Testis (tissue), 3 donors: ENCODE data around the gene ZNF778. TPM values are rescaled to one million over a fixed set of nuclear protein-coding genes. Genes with fewer than 3 reads are reported as not detected.
"Not testable (repeated sequence)": the region's sequence is repeated elsewhere in the genome, so short reads cannot be mapped to it uniquely, and the experiment has no call there.

Experiments
- DNase-seq: peaks from one replicate; pipeline ENCODE4 v3.0.0-alpha.2; 2019
- H3K27ac ChIP-seq, 2 donors: fragments of 200-600 bp; sonication (generic); one replicate each; pipeline ENCODE4 v1.5.1; 2019
- H3K27me3 ChIP-seq: fragments of 200-600 bp; sonication (generic); one replicate; pipeline ENCODE4 v1.5.1; 2019
- H3K36me3 ChIP-seq: fragments of 200-600 bp; sonication (generic); one replicate; pipeline ENCODE4 v1.5.1; 2017; ENCODE audit warnings: low read depth; ENCODE audit errors: missing control alignments
- H3K4me1 ChIP-seq: fragments of 200-600 bp; sonication (generic); one replicate; pipeline ENCODE4 v1.5.1; 2019
- H3K4me3 ChIP-seq, 2 donors: fragments of 200-600 bp; sonication (generic); one replicate each; pipeline ENCODE4 v1.5.1; 2017 to 2019
- H3K9me3 ChIP-seq: fragments of 200-600 bp; sonication (generic); one replicate; pipeline ENCODE4 v1.5.1; 2017
- POLR2A ChIP-seq: fragments of 450-650 bp; IDR thresholded peaks from one replicate; pipeline ENCODE4 v1.6.1; 2017; ENCODE audit warnings: antibody characterized with exemption, mild to moderate bottlenecking, moderate library complexity
- WGBS, 2 donors: methylation state at CpG; one replicate each; pipeline ENCODE4 v1.1.5; 2018; 5-methylcytosine and 5-hydroxymethylcytosine counted together
- intact Hi-C: fragments of 100-400 bp; cut with DNase I; formaldehyde crosslinking; loops from one replicate; pipeline ENCODE4 v1.15.1; 2023; ENCODE audit warnings: low total_unique reads
- polyA plus RNA-seq: library from polyadenylated mRNA; stranded (reverse); fragments of 350-450 nt; fragmentation: Illumina TruSeq; extraction: RNeasy Lipid Tissue Mini Kit (QIAGEN cat#74804); gene quantifications from one replicate; pipeline ENCODE4 v1.2.3, GENCODE V29; 2014; ENCODE audit warnings: low read depth, low replicate concordance; ENCODE audit not compliant: insufficient read depth
- total RNA-seq, 2 donors: library from RNA; depleted of rRNA; stranded (reverse); fragments of >200 nt; gene quantifications; one replicate each; pipeline ENCODE4 v1.2.3, GENCODE V29; 2016
- TF ChIP-seq, protein P1 (sequence below), 3 experiments: fragments of 450-650 bp in 2 of 3; fragments of 200-600 bp in 1 of 3; sonication (generic) in 1 of 3; IDR thresholded peaks; one replicate each; pipeline ENCODE4 v1.5.1; 2016 to 2019; ENCODE audit warnings: antibody characterized with exemption in 3 of 3, mild to moderate bottlenecking in 2 of 3, moderate library complexity in 1 of 3

Gene ZNF778
- total and polyA plus RNA-seq, 3 donors from 2014 or later, result 21.0 to 32.9 (median 29.8) TPM

DNA sequence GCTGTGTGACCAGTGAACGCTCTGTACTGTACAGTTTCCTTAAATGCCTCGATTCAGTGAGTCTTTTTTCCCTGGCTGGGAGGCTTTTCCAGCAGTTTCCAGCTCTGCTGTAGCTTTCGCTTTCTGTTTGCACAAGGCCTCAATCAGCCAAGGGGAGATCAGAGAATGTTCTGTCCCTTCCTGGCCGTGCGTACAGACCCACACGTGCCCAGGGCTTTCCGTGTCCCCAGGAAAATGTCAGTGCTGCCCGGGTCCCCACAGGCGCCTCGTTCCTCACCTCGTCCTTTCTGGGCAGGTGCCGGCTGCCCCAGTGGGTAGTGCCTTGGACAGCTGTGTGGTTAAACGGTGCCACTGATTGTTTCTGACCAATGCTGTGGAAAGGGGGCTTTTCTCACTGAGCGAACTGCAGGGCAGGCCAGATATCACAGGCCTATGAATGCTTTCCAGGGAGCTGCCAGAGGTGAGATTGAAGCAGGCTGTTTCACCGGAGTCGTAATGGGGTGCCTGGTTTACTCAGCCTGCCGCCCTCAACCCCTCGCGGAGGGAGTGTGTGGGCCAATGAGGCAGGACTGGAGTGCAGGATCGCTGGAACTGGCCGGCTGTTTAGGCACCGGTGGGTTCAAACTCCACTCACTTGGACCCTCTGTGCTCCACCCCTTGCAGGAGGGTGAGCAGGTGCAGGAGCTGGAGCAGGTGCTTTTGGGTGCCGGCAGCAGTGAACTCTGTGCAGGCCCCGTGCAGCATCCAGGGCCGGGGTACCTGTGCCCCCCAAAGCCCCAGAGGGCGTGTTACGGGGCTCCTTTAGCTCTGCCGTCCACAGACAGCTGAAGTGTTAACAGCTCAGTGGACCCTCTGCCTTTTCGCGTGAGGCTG lies 44.4 kb downstream of the ZNF778 start:
- H3K4me3 ChIP-seq, result no peak overlapping the region
- WGBS, 2 donors, result 68 to 76% methylated on average over 26 to 30 of the region's 30 CpGs
- peak; percentile 63 for DNase-seq

DNA sequence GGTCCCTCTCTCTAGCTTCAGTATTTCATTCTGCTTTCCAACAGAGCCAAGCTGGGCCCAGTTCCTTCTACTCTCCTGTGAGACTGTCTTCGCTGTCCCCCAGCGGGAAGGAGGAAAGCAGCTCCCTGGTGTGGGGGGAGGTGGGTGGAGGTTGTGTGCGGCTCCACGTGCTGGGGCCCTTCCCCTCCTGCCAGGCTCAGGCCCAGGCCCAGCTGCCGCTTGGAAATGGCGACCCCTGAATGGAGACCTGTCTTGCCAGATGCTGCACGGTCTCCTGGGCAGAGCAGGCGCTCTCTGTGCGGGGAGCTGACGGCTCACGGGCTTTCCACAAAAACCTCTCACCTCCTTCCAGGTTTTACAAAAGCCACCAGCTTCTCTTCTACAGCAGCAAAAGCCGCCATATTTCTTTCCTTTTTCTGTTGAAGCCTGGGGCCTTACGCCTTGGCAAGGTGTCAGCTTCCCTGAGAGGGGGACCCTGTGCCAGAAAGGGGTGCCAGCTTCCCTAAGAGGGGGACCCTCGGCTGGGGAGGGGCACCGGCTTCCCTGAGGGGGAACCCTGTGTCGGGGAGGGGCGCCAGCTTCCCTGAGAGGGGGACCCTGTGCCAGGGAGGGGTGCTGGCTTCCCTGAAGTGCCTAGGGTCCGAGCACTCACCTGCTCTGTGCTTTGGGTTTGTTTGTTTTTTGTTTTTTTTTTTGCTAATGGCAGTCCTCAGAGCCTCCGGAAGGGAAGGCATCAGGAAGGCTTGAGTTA lies 47.5 kb downstream of the ZNF778 start:
- Histone ChIP-seq H3K4me3 (no peak overlapping the region), H3K27me3 (no peaks in the 10 kb centered on the region), H3K27ac (no peak overlapping the region), H3K36me3 (peaks cover 2% of the 10 kb centered on the region), H3K9me3 (no peaks in the 10 kb centered on the region), H3K4me1 (peaks cover 19% of the 10 kb centered on the region)
- DNase-seq, result no peak
- intact Hi-C loops, result no loop called here
- TF ChIP-seq, protein P1, sequence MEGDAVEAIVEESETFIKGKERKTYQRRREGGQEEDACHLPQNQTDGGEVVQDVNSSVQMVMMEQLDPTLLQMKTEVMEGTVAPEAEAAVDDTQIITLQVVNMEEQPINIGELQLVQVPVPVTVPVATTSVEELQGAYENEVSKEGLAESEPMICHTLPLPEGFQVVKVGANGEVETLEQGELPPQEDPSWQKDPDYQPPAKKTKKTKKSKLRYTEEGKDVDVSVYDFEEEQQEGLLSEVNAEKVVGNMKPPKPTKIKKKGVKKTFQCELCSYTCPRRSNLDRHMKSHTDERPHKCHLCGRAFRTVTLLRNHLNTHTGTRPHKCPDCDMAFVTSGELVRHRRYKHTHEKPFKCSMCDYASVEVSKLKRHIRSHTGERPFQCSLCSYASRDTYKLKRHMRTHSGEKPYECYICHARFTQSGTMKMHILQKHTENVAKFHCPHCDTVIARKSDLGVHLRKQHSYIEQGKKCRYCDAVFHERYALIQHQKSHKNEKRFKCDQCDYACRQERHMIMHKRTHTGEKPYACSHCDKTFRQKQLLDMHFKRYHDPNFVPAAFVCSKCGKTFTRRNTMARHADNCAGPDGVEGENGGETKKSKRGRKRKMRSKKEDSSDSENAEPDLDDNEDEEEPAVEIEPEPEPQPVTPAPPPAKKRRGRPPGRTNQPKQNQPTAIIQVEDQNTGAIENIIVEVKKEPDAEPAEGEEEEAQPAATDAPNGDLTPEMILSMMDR (IDR thresholded peaks at IDR 0.05), result no peak
- no peak for TF ChIP-seq POLR2A
- 91 to 95% methylated on average over 17 to 19 of the region's 19 CpGs for WGBS, 2 donors

More for the DNA sequence above, 44.4 kb downstream of the ZNF778 start:
- Histone ChIP-seq H3K27me3 (no peaks in the 10 kb centered on the region), H3K4me1 (peaks cover 8% of the 10 kb centered on the region), H3K9me3 (no peaks in the 10 kb centered on the region), H3K27ac (peak overlapping the region; percentile 42 to 53), H3K36me3 (peaks cover 2% of the 10 kb centered on the region)
- TF ChIP-seq, protein P1 (IDR thresholded peaks at IDR 0.05), result no peak
- TF ChIP-seq POLR2A, result no peak
- intact Hi-C loops, result no loop called here

DNA sequence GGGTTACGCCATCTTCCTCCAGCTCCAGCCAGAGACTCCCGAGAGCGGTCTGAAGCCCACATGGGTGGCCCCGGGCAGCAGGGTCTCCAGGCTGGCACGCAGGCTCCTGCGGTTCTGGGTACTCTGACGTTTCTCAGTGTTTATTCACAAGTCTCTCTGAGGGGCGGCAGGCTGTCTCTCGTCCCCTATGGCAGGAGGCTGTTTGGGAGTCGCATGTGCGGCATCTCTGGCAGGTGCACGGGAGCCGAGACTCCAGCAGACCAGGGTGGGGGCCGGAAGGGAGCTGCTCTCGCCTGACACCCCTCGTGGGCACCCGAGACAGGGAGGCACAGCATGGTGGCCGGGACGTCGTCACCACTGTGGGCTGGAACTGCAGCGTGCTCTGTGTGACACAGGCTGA lies 48.1 kb downstream of the ZNF778 start:
- H3K27me3 ChIP-seq, result no peaks in the 10 kb centered on the region
- no peak for TF ChIP-seq POLR2A
- TF ChIP-seq, protein P1 (IDR thresholded peaks at IDR 0.05), result no peak
- no peak overlapping the region for H3K27ac ChIP-seq
- WGBS, 2 donors, result 85 to 94% methylated on average over 17 to 21 of the region's 21 CpGs
- intact Hi-C loops, result no loop called here
- DNase-seq, result no peak
- no peaks in the 10 kb centered on the region for H3K9me3 ChIP-seq
- peaks cover 19% of the 10 kb centered on the region for H3K4me1 ChIP-seq
- peaks cover 2% of the 10 kb centered on the region for H3K36me3 ChIP-seq
- no peak overlapping the region for H3K4me3 ChIP-seq

DNA sequence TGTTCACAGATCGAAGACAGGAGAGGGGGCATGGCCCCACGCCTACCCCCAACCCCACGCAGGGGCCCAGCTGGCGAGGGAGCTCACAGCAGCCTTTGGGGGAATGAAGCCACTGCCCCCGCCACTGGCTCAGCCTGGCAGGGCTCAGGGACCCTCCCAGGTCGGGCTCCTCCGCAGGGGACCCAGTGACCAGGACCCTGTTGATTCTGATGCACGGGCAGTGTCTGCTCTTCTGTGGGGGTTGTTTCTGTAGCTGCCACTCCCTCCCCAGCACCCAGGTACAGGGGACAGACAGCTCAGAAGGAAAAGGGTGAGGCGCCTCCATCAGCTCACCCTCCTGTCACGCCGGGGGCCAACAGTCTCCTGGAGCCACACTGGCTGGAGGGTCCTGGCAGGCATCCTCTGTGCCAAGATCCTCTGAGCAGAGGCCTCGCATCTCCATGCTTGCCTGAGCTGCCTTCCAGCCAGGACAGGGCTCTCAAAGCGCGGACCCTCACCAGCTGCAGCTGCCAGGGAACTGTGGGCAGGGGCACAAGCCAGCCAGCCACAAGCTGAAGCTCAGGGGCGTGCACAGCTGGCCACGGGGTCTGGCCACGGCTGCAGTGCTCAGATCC lies 49.1 kb downstream of the ZNF778 start:
- DNase-seq, result no peak
- Histone ChIP-seq H3K27me3 (no peaks in the 10 kb centered on the region), H3K36me3 (peaks cover 2% of the 10 kb centered on the region), H3K9me3 (no peaks in the 10 kb centered on the region), H3K4me3 (no peak overlapping the region), H3K4me1 (peaks cover 19% of the 10 kb centered on the region), H3K27ac (no peak overlapping the region)
- WGBS, 2 donors, result 85% methylated on average over 6 to 17 of the region's 17 CpGs
- intact Hi-C loops, result no loop called here
- TF ChIP-seq, protein P1 (IDR thresholded peaks at IDR 0.05), result no peak
- TF ChIP-seq POLR2A, result no peak

DNA sequence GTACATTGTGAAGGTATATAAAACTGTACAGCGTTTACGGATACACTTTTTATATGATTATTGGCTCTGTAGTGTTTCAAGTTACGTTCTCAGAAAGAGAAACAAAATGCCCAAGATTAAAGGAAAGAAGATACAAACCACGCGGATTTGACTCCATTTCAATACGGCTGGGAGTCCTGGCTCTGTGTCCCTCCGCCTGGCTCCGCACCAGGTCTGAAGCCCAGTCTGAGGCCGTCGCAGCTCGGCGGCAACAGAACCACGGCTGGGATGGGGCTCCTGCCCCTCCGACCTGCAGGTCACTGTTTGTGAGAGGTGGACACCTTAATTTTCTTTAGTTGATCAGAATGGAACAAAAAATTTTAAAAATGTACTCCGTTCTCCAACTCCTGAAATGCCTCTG lies 50.2 kb downstream of the ZNF778 start:
- peaks cover 19% of the 10 kb centered on the region for H3K4me1 ChIP-seq
- H3K27me3 ChIP-seq, DNase-seq, intact Hi-C loops, H3K4me3 ChIP-seq, H3K9me3 ChIP-seq, H3K27ac ChIP-seq, H3K36me3 ChIP-seq: not testable (repeated sequence)
- WGBS, 2 donors, result 35 to 61% methylated on average over 7 to 13 of the region's 15 CpGs
